GM12801 (cell line): ENCODE measurements around the gene HSPA1A.

ENCODE experiments used
- TF ChIP-seq, protein P1 (sequence below): IDR thresholded peaks from one replicate; pipeline ENCODE4 v1.5.1; 2011; ENCODE audit warnings: control low read depth; ENCODE audit not compliant: insufficient read length; ENCODE audit errors: extremely low read depth

Gene HSPA1A

DNA sequence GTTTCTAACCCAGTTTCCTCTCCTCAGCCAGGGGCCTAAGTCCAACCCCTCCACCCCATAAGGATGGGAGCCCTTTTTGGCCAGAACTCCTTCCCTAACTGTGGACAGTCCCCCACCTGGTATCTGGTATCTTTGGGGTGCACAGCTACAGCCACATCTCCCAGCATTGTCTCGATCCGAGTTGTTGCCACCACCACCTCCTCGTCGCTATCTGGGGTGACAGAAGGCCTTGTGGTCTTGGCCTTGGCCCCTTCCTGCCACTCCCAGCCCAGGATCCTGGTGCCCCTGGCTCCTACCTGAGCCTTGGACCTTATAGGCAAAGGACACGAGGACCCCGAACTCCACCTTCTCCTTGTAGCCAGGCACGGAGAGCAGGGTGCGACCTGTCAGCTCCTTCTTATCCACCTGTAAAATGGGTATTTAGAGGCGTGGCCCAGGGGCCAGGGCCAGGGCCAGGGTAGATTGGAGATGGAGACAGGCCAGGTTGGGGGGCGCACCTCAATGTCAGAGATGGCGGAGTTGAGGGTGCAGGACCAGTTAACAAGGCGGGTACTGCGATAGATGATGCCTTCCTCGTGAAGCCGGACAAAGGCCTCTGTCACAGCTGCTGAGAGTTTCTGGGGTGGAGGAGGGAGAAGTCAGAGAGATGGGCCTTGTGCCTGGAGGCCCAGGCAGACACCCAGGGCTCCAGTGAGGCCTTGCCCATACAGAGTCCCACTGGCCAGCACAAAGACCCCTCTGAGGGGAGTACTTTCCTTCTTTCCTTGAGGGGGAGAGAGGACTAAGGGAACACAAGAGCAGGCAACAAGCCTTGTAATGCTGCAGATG is 31.0 kb upstream of the HSPA1A start:
- TF ChIP-seq, protein P1, sequence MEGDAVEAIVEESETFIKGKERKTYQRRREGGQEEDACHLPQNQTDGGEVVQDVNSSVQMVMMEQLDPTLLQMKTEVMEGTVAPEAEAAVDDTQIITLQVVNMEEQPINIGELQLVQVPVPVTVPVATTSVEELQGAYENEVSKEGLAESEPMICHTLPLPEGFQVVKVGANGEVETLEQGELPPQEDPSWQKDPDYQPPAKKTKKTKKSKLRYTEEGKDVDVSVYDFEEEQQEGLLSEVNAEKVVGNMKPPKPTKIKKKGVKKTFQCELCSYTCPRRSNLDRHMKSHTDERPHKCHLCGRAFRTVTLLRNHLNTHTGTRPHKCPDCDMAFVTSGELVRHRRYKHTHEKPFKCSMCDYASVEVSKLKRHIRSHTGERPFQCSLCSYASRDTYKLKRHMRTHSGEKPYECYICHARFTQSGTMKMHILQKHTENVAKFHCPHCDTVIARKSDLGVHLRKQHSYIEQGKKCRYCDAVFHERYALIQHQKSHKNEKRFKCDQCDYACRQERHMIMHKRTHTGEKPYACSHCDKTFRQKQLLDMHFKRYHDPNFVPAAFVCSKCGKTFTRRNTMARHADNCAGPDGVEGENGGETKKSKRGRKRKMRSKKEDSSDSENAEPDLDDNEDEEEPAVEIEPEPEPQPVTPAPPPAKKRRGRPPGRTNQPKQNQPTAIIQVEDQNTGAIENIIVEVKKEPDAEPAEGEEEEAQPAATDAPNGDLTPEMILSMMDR = no peak

DNA sequence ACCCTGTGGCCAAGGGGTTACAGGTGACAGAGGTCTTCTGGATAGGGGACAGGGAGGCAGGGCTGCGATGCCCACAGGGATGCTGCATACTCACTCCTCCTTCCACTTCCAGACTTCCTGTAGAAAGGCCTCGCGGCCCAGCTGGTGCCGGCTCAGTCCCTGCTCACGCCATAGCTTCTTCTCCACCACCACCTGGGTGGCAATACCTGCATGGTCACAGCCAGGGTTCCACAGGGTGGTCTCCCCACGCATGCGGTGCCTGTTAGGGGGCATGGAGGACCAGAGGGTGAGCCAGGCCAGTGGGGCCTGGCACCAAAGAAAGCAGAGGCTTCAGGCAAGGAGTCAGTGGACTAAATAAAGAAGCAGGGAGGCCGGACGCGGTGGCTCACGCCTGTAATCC is 29.9 kb upstream of the HSPA1A start:
- TF ChIP-seq, protein P1 = no peak

DNA sequence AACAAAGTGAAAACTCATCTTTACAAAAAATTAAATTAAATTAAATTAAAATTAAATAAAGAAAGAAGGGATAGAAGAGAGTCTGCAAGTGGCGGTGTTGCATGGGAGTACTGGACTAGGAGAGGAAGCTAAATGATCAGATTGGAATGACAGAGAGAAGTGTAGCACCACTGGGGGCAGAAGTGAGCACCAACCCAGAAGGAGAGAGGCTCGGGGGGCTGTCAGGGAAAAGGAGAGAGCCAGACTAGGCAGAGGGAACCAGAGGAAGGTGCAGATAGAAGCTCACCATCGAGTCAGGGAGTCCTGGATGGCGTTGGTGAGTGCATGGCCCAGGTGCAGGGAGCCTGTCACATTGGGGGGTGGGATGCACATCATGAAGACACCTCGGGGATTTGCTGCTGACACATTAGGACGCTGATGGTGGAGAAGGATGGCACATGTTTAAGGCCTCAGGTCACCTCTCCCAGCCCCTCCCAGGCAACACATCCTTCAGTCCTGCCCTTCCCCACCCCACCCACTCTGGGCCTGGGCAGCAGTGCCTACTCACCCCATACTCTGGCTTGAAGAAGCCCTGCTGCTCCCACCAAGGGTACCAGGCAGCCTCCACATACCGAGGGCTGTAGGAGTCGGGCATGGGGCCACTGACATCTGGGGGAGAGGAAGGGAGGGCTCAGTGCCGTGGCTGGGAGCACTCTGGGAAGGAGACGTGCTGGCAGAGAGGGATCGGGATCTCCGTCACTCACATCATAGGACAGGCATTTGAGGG is 23.8 kb upstream of the HSPA1A start:
- TF ChIP-seq, protein P1 = no peak

DNA sequence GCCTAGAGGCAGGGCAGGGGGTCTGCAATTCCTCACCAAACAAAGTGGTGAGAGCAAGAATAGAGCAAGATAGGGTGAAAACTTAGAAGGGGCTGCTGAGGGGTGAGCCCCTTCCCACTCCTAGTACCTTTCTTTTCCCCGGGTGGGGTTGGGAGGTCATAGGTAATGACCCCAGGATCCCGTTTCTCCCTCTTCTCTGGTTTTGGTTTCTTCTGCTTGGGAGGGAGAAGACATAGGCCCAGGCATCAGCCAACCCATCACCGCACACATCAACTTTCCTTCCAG is 23.3 kb upstream of the HSPA1A start:
- TF ChIP-seq, protein P1 = no peak

DNA sequence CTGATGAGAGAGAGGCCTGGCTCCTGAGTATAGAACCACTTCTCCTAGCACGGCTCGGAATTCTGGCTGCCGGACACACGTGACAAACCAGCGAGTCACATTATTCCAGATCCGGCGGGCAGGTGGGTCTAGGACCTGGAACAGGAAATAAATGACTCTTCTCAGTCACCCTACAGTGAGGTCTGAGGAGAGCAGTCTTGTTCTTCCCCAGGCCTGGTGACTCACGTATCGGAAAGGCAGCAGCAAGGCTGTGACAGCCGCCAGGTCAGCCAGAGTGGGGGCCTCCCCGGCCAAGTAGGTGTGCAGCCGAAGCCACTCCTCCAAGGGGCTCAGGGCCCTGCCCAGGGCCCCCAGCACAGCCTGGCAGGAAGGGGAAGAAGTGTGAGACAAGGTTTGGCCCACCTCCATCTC is 22.6 kb upstream of the HSPA1A start:
- TF ChIP-seq, protein P1 = no peak

DNA sequence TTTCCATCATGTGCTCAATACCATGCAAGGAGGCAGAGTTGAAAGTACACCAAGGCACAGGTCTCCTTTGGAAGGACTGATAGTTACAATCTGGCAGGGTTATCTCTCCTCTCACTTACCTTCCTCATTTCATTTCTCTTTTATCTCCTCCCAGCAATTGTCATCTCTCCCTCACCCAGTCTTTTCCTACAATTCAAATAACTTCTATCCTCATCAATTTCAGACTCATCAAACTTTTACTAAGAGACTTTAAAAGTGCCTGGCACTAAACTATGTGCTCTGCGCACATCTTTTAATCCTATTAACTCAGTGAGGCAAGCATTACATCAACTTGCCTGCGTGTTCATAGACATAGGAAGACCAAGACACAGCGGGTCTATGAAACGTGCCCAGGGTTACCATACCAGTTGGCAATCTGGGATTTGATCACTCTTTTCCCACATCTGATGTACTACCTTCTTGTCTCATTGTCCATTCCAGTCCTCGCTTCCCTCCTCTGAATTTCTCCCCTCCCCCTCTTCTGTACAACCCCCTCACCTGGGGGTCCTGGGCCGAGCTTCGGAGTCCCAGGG is 21.0 kb upstream of the HSPA1A start:
- TF ChIP-seq, protein P1 = no peak

DNA sequence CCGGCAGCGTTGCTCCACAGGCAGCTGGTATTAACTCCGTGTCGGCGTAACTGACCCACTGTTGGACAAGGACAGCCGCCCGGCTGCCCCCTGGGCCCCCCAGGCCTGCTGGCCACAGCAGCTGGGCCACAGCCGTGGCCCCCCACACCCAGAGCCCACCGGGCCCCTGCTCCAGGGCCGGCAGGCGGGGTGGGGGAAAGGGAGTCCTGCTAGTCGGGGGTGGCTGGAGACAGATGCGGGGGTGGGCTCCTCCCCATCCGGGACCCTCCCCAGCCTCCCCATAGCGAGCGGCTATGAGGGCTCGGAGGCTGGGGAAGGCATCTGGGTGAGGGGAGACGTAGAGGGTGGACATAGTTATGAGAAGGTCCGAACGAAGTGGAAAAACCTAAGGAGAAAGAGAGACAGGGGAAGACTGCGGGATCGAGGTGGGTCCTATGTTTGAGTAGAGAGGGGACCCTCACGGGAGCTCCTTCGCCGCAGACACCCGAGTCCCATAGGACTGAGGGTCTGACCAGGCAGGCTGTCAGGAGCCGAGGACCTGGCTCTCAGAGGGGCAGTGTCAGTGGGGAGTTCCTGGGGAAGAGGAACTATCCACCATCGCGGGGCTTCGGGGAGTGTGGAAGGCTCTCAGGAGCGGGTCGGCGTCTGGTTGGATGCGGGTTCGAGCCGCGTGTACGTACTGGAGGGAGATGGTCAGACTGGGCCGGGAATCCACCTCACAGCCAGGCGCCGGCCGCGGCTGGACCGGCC is 20.3 kb upstream of the HSPA1A start:
- TF ChIP-seq, protein P1 = no peak
